ENCODE measurements around the gene ALOX5. TPM values are rescaled to one million over a fixed set of nuclear protein-coding genes. Genes with fewer than 3 reads are reported as not detected.

Gene ALOX5
- total RNA-seq, 2 donors from 2014 or later, result 6.2 to 6.4 TPM

- no peak overlapping the region for H3K4me3 ChIP-seq
- H3K36me3 ChIP-seq, result no peaks in the 10 kb centered on the region
- TF ChIP-seq CTCF (IDR thresholded peaks at IDR 0.05), result no peak
- no peaks in the 10 kb centered on the region for H3K27me3 ChIP-seq
- H3K4me1 ChIP-seq, result no peaks in the 10 kb centered on the region
- intact Hi-C loops (cut with DNase I), result loop anchor here (10.0 kb wide), 1 partner anchor 197 kb away; no protein-coding TSS in a partner anchor
- H3K9ac ChIP-seq (ENCODE audit: low read depth in 2 of 2, low read length in 2 of 2), result no peak overlapping the region
- H3K9me3 ChIP-seq, result no peaks in the 10 kb centered on the region
- DNase-seq, result no peak
- no peak overlapping the region for H3K27ac ChIP-seq
These were observed 78.3 kb downstream of the ALOX5 start for GRCh38 chr10:45452268-45452667.

GRCh38 chr10:45452743-45453452 lies 78.9 kb downstream of the ALOX5 start:
- H3K9ac ChIP-seq (ENCODE audit: low read depth in 2 of 2, low read length in 2 of 2), result no peak overlapping the region
- H3K27me3 ChIP-seq, result no peaks in the 10 kb centered on the region
- H3K4me1 ChIP-seq, result no peaks in the 10 kb centered on the region
- no peak for DNase-seq
- H3K27ac ChIP-seq, result no peak overlapping the region
- intact Hi-C loops (cut with DNase I), result loop anchor here (10.0 kb wide), 1 partner anchor 198 kb away; no protein-coding TSS in a partner anchor
- no peaks in the 10 kb centered on the region for H3K9me3 ChIP-seq
- TF ChIP-seq CTCF (IDR thresholded peaks at IDR 0.05), result no peak
- H3K36me3 ChIP-seq, result no peaks in the 10 kb centered on the region
- no peak overlapping the region for H3K4me3 ChIP-seq

- H3K27me3 ChIP-seq, result no peaks in the 10 kb centered on the region
- no peaks in the 10 kb centered on the region for H3K36me3 ChIP-seq
- no peak for DNase-seq
- no peaks in the 10 kb centered on the region for H3K4me1 ChIP-seq
- H3K9ac ChIP-seq (ENCODE audit: low read depth in 2 of 2, low read length in 2 of 2), result no peak overlapping the region
- H3K27ac ChIP-seq, result no peak overlapping the region
- intact Hi-C loops (cut with DNase I), result loop anchor here (10.0 kb wide), 1 partner anchor 199 kb away; no protein-coding TSS in a partner anchor
- no peak overlapping the region for H3K4me3 ChIP-seq
- TF ChIP-seq CTCF (IDR thresholded peaks at IDR 0.05), result no peak
- no peaks in the 10 kb centered on the region for H3K9me3 ChIP-seq
These were observed 79.7 kb downstream of the ALOX5 start for GRCh38 chr10:45453639-45454255.

- Histone ChIP-seq H3K36me3 (no peaks in the 10 kb centered on the region), H3K27me3 (no peaks in the 10 kb centered on the region), H3K4me1 (no peaks in the 10 kb centered on the region), H3K27ac (no peak overlapping the region), H3K9me3 (no peaks in the 10 kb centered on the region), H3K4me3 (no peak overlapping the region), H3K9ac (ENCODE audit: low read depth in 2 of 2, low read length in 2 of 2) (no peak overlapping the region)
- intact Hi-C loops (cut with DNase I), result loop anchor here (10.0 kb wide), 1 partner anchor 199 kb away; no protein-coding TSS in a partner anchor
- no peak for TF ChIP-seq CTCF (IDR thresholded peaks at IDR 0.05)
- no peak for DNase-seq
These were observed 80.2 kb downstream of the ALOX5 start for GRCh38 chr10:45454262-45454661.

GRCh38 chr10:45454859-45455258 lies 80.8 kb downstream of the ALOX5 start:
- no peaks in the 10 kb centered on the region for H3K27me3 ChIP-seq
- no peaks in the 10 kb centered on the region for H3K9me3 ChIP-seq
- no peak overlapping the region for H3K27ac ChIP-seq
- intact Hi-C loops (cut with DNase I), result loop anchor here (10.0 kb wide), 1 partner anchor 200 kb away; no protein-coding TSS in a partner anchor
- no peak overlapping the region for H3K9ac ChIP-seq (ENCODE audit: low read depth in 2 of 2, low read length in 2 of 2)
- no peaks in the 10 kb centered on the region for H3K36me3 ChIP-seq
- H3K4me1 ChIP-seq, result no peaks in the 10 kb centered on the region
- TF ChIP-seq CTCF (IDR thresholded peaks at IDR 0.05), result no peak
- no peak for DNase-seq
- no peak overlapping the region for H3K4me3 ChIP-seq
